Renal pelvis (tissue), 4 donors: ENCODE results near the gene PRRT3. TPM values are rescaled to one million over a fixed set of nuclear protein-coding genes. Genes with fewer than 3 reads are reported as not detected.
A peak's percentile ranks its signal among the peaks of the same experiment; 100 is the strongest.
"Not testable (repeated sequence)": the region's sequence is repeated elsewhere in the genome, so short reads cannot be mapped to it uniquely, and the experiment has no call there.

Experiments used
- DNase-seq: peaks from one replicate; pipeline ENCODE4 v3.0.0-alpha.2; 2013
- polyA plus RNA-seq, 3 donors: library from polyadenylated mRNA; unstranded; fragments of 120-200 nt; gene quantifications; one replicate each; pipeline ENCODE4 v1.2.1, GENCODE V29; 2013; ENCODE audit not compliant: insufficient read length in 3 of 3

The PRRT3 gene
- polyA plus RNA-seq, 3 donors: 4.3 to 5.8 (median 4.8) TPM

GRCh38 chr3:9918261-9919038 lies 33.8 kb downstream of the PRRT3 start:
- no peak for DNase-seq

GRCh38 chr3:9917820-9918219 lies 34.4 kb downstream of the PRRT3 start:
- no peak for DNase-seq

GRCh38 chr3:9916734-9917680 lies 35.2 kb downstream of the PRRT3 start, which contains the start of gene IL17RC:
Gene IL17RC (plus strand): TSS chr3:9917098. CDS start chr3:9917316, 218 bp downstream.
- DNase-seq: peak; percentile 71

- no peak for DNase-seq
Measured at GRCh38 chr3:9916346-9916733, 35.9 kb downstream of the PRRT3 start.

- DNase-seq: peak; percentile 74
Measured at GRCh38 chr3:9915254-9916141, 36.7 kb downstream of the PRRT3 start.

GRCh38 chr3:9914559-9915253 lies 37.5 kb downstream of the PRRT3 start:
- no peak for DNase-seq

GRCh38 chr3:9914011-9914410 lies 38.2 kb downstream of the PRRT3 start:
- no peak for DNase-seq

GRCh38 chr3:9913601-9914000 lies 38.6 kb downstream of the PRRT3 start:
- DNase-seq: no peak

- DNase-seq: no peak
Measured at GRCh38 chr3:9912294-9912935, 39.8 kb downstream of the PRRT3 start.

- no peak for DNase-seq
Measured at GRCh38 chr3:9911863-9912262, 40.3 kb downstream of the PRRT3 start.

GRCh38 chr3:9909221-9910013 lies 42.8 kb downstream of the PRRT3 start:
- DNase-seq: no peak

GRCh38 chr3:9908286-9908685 lies 43.9 kb downstream of the PRRT3 start:
- no peak for DNase-seq

GRCh38 chr3:9906480-9906879 lies 45.7 kb downstream of the PRRT3 start:
- DNase-seq: no peak

- DNase-seq: no peak
Measured at GRCh38 chr3:9903904-9904303, 48.3 kb downstream of the PRRT3 start.

- no peak for DNase-seq
Measured at GRCh38 chr3:9903238-9903624, 49.0 kb downstream of the PRRT3 start.

GRCh38 chr3:9902372-9903237 lies 49.6 kb downstream of the PRRT3 start, which contains the start of gene IL17RE:
Gene IL17RE (plus strand): TSS chr3:9902848. CDS start chr3:9902933, 85 bp downstream.
- DNase-seq: no peak

- DNase-seq: no peak
Measured at GRCh38 chr3:9901967-9902366, 50.2 kb downstream of the PRRT3 start.

GRCh38 chr3:9900965-9901415 lies 51.2 kb downstream of the PRRT3 start:
- not testable (repeated sequence) for DNase-seq
